Activated naive CD4-positive, alpha-beta T cell treated with anti-CD3 and anti-CD28 coated beads for 36 hours (primary cell): Measurements from ENCODE around the gene SYNPO2. TPM values are rescaled to one million over a fixed set of nuclear protein-coding genes. Genes with fewer than 3 reads are reported as not detected.
"Not testable (repeated sequence)": the region's sequence is repeated elsewhere in the genome, so short reads cannot be mapped to it uniquely, and the experiment has no call there.

Experiments
- CTCF ChIA-PET: fragments of 350-600 bp; sonication (Branson Sonifier 250); formaldehyde crosslinking; loops from one replicate; lab custom pipeline; 2021; ENCODE audit warnings: antibody characterized with exemption; lab: Charles Lee
- DNase-seq: peaks from one replicate; pipeline ENCODE4 v3.0.0-alpha.2; 2020
- H3K27ac Mint-ChIP-seq: one replicate; pipeline ENCODE4 v1.8.0; 2021; ENCODE audit warnings: mild to moderate bottlenecking, mixed read lengths
- H3K27me3 Mint-ChIP-seq: one replicate; pipeline ENCODE4 v1.8.0; 2021; ENCODE audit warnings: low read depth, mixed read lengths
- H3K36me3 Mint-ChIP-seq: one replicate; pipeline ENCODE4 v1.8.0; 2021; ENCODE audit warnings: low read depth, mixed read lengths
- H3K4me1 Mint-ChIP-seq: one replicate; pipeline ENCODE4 v1.8.0; 2021; ENCODE audit warnings: low read depth, mixed read lengths
- H3K4me3 Mint-ChIP-seq: one replicate; pipeline ENCODE4 v1.8.0; 2021; ENCODE audit warnings: mild to moderate bottlenecking, moderate library complexity, mixed read lengths
- H3K9me3 Mint-ChIP-seq: one replicate; pipeline ENCODE4 v1.8.0; 2021; ENCODE audit warnings: mixed read lengths
- intact Hi-C: fragments of 100-400 bp; cut with micrococcal nuclease; formaldehyde crosslinking; loops from one replicate; pipeline ENCODE4 v1.15.1; 2023
- total RNA-seq, 2 experiments: library from RNA; stranded (reverse); gene quantifications; one replicate each; pipeline ENCODE4 v1.2.3, GENCODE V29; 2021

SYNPO2 gene
- total RNA-seq, 2 experiments from 2014 or later, result 0.14 TPM; not detected in 1

DNA sequence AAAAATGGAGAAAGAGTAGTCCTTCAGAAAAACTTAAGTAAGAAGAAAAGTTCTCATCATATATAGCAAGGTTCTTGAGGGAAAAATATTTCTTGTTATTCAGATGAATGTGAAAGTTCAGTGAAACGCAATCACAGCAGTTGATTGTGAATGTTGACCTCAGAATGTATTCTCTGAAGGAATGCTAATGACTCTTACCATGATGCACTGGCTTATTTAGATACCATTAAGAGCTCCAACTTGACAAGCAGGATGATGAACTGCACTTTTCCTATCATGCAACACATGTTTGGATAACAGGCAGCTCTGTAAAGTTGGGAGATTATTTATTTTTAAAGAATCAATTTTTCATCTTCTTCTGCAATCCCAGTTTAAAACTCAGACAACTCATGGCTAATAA is 131.5 kb downstream of the SYNPO2 start:
- intact Hi-C loops, result no loop called here
- CTCF ChIA-PET, result no interaction called here
- Mint-ChIP-seq H3K36me3 (no peaks in the 10 kb centered on the region), H3K9me3 (no peaks in the 10 kb centered on the region), H3K4me3 (no peak overlapping the region), H3K4me1 (no peaks in the 10 kb centered on the region), H3K27me3 (peaks cover 13% of the 10 kb centered on the region), H3K27ac (no peak overlapping the region)
- no peak for DNase-seq

DNA sequence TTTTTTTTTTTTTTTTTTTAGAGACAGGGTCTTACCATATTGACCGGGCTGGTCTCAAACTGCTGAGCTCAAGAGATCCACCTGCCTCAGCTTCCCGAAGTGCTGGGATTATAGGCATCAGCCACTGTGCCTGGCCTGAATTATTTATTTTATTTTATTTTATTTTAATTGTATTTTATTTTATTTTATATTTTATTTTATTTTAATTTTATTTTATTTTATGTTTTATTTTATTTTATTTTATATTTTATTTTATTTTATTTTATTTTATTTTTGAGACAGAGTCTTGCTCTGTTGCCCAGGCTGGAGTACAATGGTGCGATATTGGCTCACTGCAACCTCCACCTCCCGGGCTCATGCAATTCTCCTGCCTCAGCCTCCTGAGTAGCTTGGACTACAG is 133.9 kb downstream of the SYNPO2 start:
- H3K4me1 Mint-ChIP-seq, H3K9me3 Mint-ChIP-seq, H3K4me3 Mint-ChIP-seq, intact Hi-C loops, H3K27ac Mint-ChIP-seq, DNase-seq, H3K27me3 Mint-ChIP-seq, H3K36me3 Mint-ChIP-seq: not testable (repeated sequence)
- CTCF ChIA-PET, result interaction anchor here (0.6 kb wide), 1 partner anchor 1503 kb away, joined by 3 read pairs; no protein-coding TSS in a partner anchor

DNA sequence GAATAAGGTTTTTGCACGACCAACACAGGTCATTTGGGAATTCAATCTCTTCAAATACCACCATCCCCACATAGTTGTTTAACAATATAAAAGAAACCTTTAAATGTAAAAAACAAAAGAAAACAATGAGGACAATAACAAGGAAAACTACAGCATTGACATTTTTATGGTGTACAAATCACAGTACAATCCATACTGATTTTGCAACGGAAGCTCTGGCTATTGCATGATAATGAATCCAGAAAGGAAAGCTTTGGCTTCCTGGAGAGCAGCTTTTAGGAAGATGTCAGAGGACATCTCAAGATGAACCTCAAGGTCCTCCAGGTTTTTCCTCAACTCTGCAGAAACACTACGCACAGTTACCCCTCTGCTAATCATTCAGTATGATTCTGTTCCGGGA is 135.4 kb downstream of the SYNPO2 start:
- H3K27me3 Mint-ChIP-seq, result peaks cover under 1% of the 10 kb centered on the region
- CTCF ChIA-PET, result no interaction called here

DNA sequence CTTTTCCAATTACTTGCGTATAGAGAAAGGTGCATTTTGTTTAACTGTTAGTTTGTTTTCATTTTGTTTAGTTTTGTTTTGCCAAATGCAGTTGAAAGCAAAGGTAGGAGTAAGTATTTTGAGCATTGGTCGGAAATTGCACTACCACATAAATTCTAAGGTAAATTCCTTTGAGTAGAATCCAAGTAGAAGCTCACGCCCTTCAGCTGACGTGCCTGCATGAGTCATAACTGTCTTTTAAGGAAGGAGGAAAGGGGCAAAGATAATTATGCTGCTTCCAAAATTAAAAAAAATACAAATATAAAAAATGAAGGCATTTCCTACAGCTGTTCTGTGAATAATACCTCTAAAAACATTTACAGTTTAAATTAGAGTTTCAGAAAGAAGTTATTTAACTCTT is 136.8 kb downstream of the SYNPO2 start:
- Mint-ChIP-seq H3K36me3 (no peaks in the 10 kb centered on the region), H3K27me3 (no peaks in the 10 kb centered on the region), H3K27ac (no peak overlapping the region), H3K9me3 (no peaks in the 10 kb centered on the region), H3K4me1 (no peaks in the 10 kb centered on the region), H3K4me3 (no peak overlapping the region)
- DNase-seq, result no peak
- CTCF ChIA-PET, result interaction anchor here (2.0 kb wide), 1 partner anchor 16 kb away, joined by 9 read pairs; no protein-coding TSS in a partner anchor
- intact Hi-C loops, result no loop called here

More for the DNA sequence above, 135.4 kb downstream of the SYNPO2 start:
- no peak for DNase-seq
- intact Hi-C loops, result no loop called here
- Mint-ChIP-seq H3K36me3 (no peaks in the 10 kb centered on the region), H3K4me1 (no peaks in the 10 kb centered on the region), H3K9me3 (no peaks in the 10 kb centered on the region), H3K4me3 (no peak overlapping the region), H3K27ac (no peak overlapping the region)

DNA sequence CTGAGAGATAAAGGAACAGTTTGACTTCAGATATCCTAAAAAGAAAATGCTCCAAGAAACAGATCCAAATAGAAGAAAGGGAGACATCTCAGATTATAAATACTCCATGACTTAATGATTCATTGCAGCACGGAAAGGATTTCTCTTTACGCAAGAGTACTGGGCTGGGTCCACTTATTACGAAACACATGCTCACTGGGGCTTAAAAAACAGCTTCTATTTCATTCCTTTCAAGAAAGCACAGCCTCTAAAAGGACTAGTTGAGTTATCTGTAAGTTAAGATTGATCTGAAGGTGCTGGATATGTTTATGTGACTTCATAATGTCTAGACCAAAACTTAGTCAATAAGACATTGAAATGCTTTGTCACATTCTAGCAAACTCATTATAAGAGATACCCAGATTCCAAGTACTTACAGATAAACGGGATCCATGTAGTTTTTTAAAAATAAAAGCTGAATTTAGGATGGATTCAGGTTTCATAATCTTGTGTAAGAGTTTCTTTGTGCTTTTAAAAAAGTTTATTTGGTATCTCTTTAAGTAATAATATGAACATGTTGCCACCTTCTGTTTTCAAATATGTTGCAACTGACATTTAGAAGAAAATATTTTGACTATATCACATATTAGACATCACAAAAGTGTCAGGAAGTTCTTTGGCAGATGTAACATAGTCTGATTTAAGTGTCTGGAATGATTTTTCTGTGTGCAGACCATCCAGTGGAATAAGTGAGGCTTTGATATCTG is 137.4 kb downstream of the SYNPO2 start:
- H3K27ac Mint-ChIP-seq, result no peak overlapping the region
- CTCF ChIA-PET, result interaction anchor here (0.9 to 2.0 kb wide), 2 partner anchors 15 to 45 kb away, joined by 3 to 9 read pairs; no protein-coding TSS in a partner anchor
- no peak overlapping the region for H3K4me3 Mint-ChIP-seq
- H3K36me3 Mint-ChIP-seq, result no peaks in the 10 kb centered on the region
- DNase-seq, result no peak
- no peaks in the 10 kb centered on the region for H3K27me3 Mint-ChIP-seq
- no peaks in the 10 kb centered on the region for H3K4me1 Mint-ChIP-seq
- intact Hi-C loops, result no loop called here
- no peaks in the 10 kb centered on the region for H3K9me3 Mint-ChIP-seq

DNA sequence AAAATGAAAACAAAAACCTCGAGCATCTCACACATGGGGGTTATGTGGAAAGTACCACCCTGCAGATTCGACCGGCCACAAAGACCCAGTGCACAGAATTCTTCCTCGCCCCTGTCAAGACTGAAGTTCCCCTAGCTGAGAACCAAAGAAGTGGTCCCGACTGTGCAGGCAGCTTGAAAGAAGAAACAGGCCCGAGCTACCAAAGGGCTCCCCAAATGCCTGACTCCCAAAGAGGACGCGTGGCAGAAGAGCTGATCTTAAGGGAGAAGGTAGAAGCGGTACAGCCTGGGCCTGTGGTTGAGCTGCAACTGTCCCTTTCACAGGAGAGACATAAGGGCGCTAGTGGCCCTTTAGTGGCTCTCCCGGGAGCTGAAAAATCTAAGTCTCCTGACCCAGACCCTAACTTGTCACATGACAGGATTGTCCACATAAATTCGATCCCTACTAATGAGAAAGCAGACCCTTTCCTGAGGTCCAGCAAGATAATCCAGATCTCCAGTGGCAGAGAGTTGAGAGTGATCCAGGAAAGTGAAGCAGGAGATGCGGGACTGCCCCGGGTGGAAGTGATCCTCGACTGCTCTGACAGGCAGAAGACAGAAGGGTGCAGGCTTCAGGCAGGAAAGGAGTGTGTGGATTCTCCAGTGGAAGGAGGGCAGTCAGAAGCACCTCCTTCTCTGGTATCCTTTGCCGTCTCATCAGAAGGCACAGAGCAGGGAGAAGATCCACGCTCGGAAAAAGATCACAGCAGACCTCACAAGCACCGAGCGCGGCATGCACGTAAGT is 138.2 kb downstream of the SYNPO2 start:
- Mint-ChIP-seq H3K36me3 (no peaks in the 10 kb centered on the region), H3K9me3 (no peaks in the 10 kb centered on the region), H3K27ac (no peak overlapping the region), H3K4me3 (no peak overlapping the region), H3K4me1 (no peaks in the 10 kb centered on the region), H3K27me3 (no peaks in the 10 kb centered on the region)
- CTCF ChIA-PET, result interaction anchor here (0.9 to 2.0 kb wide), 2 partner anchors 14 to 46 kb away, joined by 3 to 9 read pairs; no protein-coding TSS in a partner anchor
- DNase-seq, result no peak
- intact Hi-C loops, result no loop called here

DNA sequence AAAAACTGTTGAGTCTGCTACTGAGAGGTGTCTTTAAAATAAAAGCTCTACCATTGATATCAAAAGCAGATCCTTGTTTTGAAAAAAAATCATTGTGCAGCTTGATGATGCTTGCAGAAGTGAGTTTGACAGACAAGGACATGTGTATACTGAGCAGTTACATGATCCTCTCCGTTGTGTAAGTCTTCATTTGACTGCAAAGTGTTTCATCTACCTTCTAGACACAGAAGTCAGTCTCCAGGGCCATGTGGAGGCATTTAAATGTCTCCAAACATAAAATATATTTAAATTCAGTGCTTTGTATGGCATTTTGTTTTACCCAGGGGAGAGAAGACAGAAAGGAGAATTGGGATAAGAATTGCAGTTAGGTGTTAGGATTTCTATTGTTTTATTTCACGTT is 139.2 kb downstream of the SYNPO2 start:
- Mint-ChIP-seq H3K27ac (no peak overlapping the region), H3K36me3 (no peaks in the 10 kb centered on the region), H3K4me3 (no peak overlapping the region), H3K4me1 (no peaks in the 10 kb centered on the region), H3K27me3 (no peaks in the 10 kb centered on the region), H3K9me3 (no peaks in the 10 kb centered on the region)
- CTCF ChIA-PET, result no interaction called here
- intact Hi-C loops, result no loop called here
- DNase-seq, result no peak

DNA sequence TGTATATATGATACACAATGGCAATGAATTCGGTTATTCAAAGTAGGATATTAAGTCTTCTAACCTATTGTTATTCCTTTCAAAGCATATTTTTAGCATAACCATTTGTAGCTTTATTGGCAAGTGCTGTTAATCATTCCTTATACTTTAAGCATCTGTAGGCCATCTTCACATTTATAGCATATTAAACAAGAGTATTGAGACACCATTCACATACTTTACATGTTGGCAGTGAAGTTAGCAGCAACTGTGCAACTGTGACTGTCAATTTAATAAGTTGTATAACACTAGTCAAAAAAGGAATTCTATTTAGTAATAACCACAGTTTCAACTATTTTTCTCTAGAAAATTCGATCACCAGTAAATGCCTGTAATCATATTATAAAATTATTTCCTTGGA is 139.6 kb downstream of the SYNPO2 start:
- H3K4me1 Mint-ChIP-seq, result no peaks in the 10 kb centered on the region
- H3K27me3 Mint-ChIP-seq, result no peaks in the 10 kb centered on the region
- CTCF ChIA-PET, result interaction anchor here (0.9 kb wide), 1 partner anchor 12 kb away, joined by 3 read pairs; no protein-coding TSS in a partner anchor
- no peak for DNase-seq
- intact Hi-C loops, result no loop called here
- no peak overlapping the region for H3K4me3 Mint-ChIP-seq
- no peaks in the 10 kb centered on the region for H3K36me3 Mint-ChIP-seq
- no peaks in the 10 kb centered on the region for H3K9me3 Mint-ChIP-seq
- no peak overlapping the region for H3K27ac Mint-ChIP-seq

DNA sequence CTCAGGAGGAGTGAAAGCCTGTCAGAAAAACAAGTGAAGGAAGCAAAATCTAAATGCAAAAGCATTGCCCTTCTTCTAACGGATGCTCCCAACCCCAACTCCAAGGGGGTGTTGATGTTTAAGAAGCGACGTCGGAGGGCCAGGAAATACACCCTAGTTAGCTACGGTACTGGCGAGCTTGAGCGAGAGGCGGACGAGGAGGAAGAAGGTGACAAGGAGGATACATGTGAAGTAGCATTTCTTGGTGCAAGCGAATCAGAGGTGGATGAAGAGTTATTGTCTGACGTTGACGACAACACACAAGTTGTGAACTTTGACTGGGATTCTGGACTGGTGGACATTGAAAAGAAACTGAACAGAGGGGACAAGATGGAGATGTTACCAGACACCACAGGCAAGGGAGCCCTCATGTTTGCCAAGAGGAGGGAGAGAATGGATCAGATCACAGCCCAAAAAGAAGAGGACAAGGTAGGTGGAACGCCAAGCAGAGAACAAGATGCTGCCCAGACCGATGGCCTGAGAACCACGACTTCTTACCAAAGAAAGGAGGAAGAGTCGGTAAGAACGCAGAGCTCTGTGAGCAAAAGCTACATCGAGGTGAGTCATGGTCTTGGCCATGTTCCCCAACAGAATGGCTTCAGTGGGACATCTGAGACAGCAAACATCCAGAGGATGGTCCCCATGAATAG is 141.3 kb downstream of the SYNPO2 start:
- no peak overlapping the region for H3K4me3 Mint-ChIP-seq
- no peak for DNase-seq
- no peaks in the 10 kb centered on the region for H3K27me3 Mint-ChIP-seq
- no peaks in the 10 kb centered on the region for H3K4me1 Mint-ChIP-seq
- intact Hi-C loops, result no loop called here
- H3K9me3 Mint-ChIP-seq, result no peaks in the 10 kb centered on the region
- H3K36me3 Mint-ChIP-seq, result no peaks in the 10 kb centered on the region
- CTCF ChIA-PET, result interaction anchor here (3.1 kb wide), 1 partner anchor 12 kb away, joined by 15 read pairs; no protein-coding TSS in a partner anchor
- no peak overlapping the region for H3K27ac Mint-ChIP-seq

DNA sequence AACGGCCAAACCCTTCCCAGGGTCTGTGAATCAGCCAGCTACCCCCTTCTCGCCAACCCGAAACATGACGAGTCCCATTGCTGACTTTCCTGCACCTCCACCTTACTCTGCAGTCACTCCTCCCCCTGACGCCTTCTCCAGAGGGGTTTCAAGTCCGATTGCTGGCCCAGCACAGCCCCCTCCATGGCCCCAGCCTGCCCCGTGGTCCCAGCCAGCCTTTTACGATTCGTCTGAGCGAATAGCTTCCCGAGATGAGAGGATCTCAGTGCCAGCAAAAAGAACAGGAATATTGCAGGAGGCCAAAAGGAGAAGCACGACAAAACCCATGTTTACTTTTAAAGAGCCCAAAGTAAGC is 141.9 kb downstream of the SYNPO2 start:
- intact Hi-C loops, result no loop called here
- H3K27me3 Mint-ChIP-seq, result no peaks in the 10 kb centered on the region
- no peak overlapping the region for H3K4me3 Mint-ChIP-seq
- DNase-seq, result no peak
- H3K27ac Mint-ChIP-seq, result no peak overlapping the region
- H3K36me3 Mint-ChIP-seq, result no peaks in the 10 kb centered on the region
- H3K4me1 Mint-ChIP-seq, result no peaks in the 10 kb centered on the region
- CTCF ChIA-PET, result interaction anchor here (3.1 kb wide), 1 partner anchor 11 kb away, joined by 15 read pairs; no protein-coding TSS in a partner anchor
- H3K9me3 Mint-ChIP-seq, result no peaks in the 10 kb centered on the region

DNA sequence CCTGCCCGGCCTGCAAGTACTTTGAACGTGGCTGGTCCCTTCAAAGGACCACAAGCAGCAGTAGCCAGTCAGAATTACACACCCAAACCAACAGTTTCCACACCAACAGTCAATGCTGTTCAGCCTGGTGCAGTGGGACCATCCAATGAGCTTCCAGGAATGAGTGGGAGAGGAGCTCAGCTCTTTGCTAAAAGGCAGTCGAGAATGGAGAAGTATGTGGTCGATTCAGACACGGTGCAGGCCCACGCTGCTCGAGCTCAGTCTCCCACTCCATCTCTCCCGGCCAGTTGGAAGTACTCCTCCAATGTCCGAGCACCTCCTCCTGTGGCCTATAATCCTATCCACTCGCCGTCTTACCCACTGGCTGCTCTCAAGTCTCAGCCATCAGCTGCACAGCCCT is 142.6 kb downstream of the SYNPO2 start:
- Mint-ChIP-seq H3K4me1 (no peaks in the 10 kb centered on the region), H3K4me3 (no peak overlapping the region), H3K36me3 (no peaks in the 10 kb centered on the region), H3K9me3 (no peaks in the 10 kb centered on the region), H3K27ac (no peak overlapping the region), H3K27me3 (no peaks in the 10 kb centered on the region)
- CTCF ChIA-PET, result interaction anchor here (3.1 kb wide), 1 partner anchor 10 kb away, joined by 15 read pairs; no protein-coding TSS in a partner anchor
- intact Hi-C loops, result no loop called here
- DNase-seq, result no peak
